ENCODE measurements around the gene KRT37.

DNA sequence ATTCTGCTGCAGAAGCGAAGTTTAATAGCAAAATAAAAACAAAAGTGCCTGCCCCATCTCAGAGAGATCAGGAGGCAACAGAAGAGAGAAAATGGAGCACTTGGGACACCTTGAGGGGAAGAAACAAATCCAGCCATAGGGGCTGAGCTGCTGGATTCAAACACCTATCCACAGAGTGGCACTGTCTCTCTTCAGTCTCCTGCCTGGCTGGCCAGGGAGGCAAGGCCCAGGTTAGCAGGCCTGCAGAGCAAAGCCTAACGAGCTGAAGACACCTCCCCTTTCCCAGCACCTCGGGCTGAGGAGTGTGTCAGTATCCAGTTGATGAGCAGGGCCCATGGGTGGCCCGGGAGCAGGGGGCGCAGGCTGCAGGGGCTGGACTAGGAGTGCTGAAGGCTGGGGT, 18.2 kb downstream of the KRT37 start:
- TF ChIP-seq ZC3H4 (CRISPR knock-in tag; IDR thresholded peaks at IDR 0.05; ENCODE audit: borderline replicate concordance): no peak
- TF ChIP-seq EZH2 (IDR thresholded peaks at IDR 0.05; ENCODE audit: borderline replicate concordance, low read depth, low read length): no peak
- TF ChIP-seq FOS (IDR thresholded peaks at IDR 0.05; ENCODE audit: extremely low read depth, insufficient read length): no peak
- no peak for TF ChIP-seq CBFB (CRISPR knock-in tag; IDR thresholded peaks at IDR 0.05)
- TF ChIP-seq, protein P1, sequence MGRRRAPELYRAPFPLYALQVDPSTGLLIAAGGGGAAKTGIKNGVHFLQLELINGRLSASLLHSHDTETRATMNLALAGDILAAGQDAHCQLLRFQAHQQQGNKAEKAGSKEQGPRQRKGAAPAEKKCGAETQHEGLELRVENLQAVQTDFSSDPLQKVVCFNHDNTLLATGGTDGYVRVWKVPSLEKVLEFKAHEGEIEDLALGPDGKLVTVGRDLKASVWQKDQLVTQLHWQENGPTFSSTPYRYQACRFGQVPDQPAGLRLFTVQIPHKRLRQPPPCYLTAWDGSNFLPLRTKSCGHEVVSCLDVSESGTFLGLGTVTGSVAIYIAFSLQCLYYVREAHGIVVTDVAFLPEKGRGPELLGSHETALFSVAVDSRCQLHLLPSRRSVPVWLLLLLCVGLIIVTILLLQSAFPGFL (CRISPR knock-in tag; IDR thresholded peaks at IDR 0.05): no peak
- TF ChIP-seq, protein P2, sequence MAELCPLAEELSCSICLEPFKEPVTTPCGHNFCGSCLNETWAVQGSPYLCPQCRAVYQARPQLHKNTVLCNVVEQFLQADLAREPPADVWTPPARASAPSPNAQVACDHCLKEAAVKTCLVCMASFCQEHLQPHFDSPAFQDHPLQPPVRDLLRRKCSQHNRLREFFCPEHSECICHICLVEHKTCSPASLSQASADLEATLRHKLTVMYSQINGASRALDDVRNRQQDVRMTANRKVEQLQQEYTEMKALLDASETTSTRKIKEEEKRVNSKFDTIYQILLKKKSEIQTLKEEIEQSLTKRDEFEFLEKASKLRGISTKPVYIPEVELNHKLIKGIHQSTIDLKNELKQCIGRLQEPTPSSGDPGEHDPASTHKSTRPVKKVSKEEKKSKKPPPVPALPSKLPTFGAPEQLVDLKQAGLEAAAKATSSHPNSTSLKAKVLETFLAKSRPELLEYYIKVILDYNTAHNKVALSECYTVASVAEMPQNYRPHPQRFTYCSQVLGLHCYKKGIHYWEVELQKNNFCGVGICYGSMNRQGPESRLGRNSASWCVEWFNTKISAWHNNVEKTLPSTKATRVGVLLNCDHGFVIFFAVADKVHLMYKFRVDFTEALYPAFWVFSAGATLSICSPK (IDR thresholded peaks at IDR 0.05; ENCODE audit: borderline replicate concordance): no peak
- TF ChIP-seq, protein P3, sequence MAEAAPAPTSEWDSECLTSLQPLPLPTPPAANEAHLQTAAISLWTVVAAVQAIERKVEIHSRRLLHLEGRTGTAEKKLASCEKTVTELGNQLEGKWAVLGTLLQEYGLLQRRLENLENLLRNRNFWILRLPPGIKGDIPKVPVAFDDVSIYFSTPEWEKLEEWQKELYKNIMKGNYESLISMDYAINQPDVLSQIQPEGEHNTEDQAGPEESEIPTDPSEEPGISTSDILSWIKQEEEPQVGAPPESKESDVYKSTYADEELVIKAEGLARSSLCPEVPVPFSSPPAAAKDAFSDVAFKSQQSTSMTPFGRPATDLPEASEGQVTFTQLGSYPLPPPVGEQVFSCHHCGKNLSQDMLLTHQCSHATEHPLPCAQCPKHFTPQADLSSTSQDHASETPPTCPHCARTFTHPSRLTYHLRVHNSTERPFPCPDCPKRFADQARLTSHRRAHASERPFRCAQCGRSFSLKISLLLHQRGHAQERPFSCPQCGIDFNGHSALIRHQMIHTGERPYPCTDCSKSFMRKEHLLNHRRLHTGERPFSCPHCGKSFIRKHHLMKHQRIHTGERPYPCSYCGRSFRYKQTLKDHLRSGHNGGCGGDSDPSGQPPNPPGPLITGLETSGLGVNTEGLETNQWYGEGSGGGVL (CRISPR knock-in tag; IDR thresholded peaks at IDR 0.05): no peak
- TF ChIP-seq, protein P4, sequence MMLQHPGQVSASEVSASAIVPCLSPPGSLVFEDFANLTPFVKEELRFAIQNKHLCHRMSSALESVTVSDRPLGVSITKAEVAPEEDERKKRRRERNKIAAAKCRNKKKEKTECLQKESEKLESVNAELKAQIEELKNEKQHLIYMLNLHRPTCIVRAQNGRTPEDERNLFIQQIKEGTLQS (IDR thresholded peaks at IDR 0.05): no peak
- TF ChIP-seq, protein P4 (CRISPR knock-in tag; conservative IDR thresholded peaks at IDR 0.05): no peak
- no peak for TF ChIP-seq JUNB (CRISPR knock-in tag; conservative IDR thresholded peaks at IDR 0.05)
- TF ChIP-seq LEF1 (IDR thresholded peaks at IDR 0.05): no peak

Measured in K562 (cell line).